Tibial nerve (tissue), 4 donors: ENCODE data around the gene DLX3. TPM values are rescaled to one million over a fixed set of nuclear protein-coding genes. Genes with fewer than 3 reads are reported as not detected.

Experiments
- DNase-seq, 2 donors: peaks; one replicate each; pipeline ENCODE4 v3.0.0-alpha.2; 2019; ENCODE audit warnings: low spot score in 2 of 2
- H3K27ac ChIP-seq, 4 donors: fragments of 200-600 bp; sonication (generic) in 3 of 4; one replicate each; pipeline ENCODE4 v1.5.1; 2017 to 2019; ENCODE audit warnings: mild to moderate bottlenecking in 1 of 4
- H3K27me3 ChIP-seq, 2 donors: fragments of 200-600 bp; sonication (generic) in 1 of 2; one replicate each; pipeline versions ENCODE4 v1.5.1 to v1.6.0; 2017 to 2019
- H3K36me3 ChIP-seq, 3 donors: fragments of 200-600 bp; sonication (generic); one replicate each; pipeline ENCODE4 v1.5.1; 2018 to 2019
- H3K4me1 ChIP-seq, 4 donors: fragments of 200-600 bp; sonication (generic) in 3 of 4; one replicate each; pipeline ENCODE4 v1.5.1; 2017 to 2019
- H3K4me3 ChIP-seq, 4 donors: fragments of 200-600 bp; sonication (generic) in 3 of 4; one replicate each; pipeline ENCODE4 v1.5.1; 2017 to 2019; ENCODE audit warnings: mild to moderate bottlenecking in 1 of 4, moderate library complexity in 1 of 4
- H3K9me3 ChIP-seq, 4 donors: fragments of 200-600 bp; sonication (generic) in 3 of 4; one replicate each; pipeline ENCODE4 v1.5.1; 2017 to 2019
- EP300 ChIP-seq, 2 donors: sonication (generic); formaldehyde crosslinking; IDR thresholded peaks; one replicate each; pipeline ENCODE4 v1.6.1; 2017; ENCODE audit warnings: antibody characterized with exemption in 2 of 2, mild to moderate bottlenecking in 1 of 2
- POLR2A ChIP-seq, 2 donors: fragments of 450-650 bp; IDR thresholded peaks; one replicate each; pipeline ENCODE4 v1.6.1; 2017; ENCODE audit warnings: antibody characterized with exemption in 2 of 2, mild to moderate bottlenecking in 2 of 2, moderate library complexity in 2 of 2
- WGBS, 2 donors: methylation state at CpG; one replicate each; pipeline ENCODE4 v1.1.5; 2018; 5-methylcytosine and 5-hydroxymethylcytosine counted together
- total RNA-seq, 4 donors: library from RNA; depleted of rRNA; stranded (reverse); fragments of >200 nt; gene quantifications; one replicate each; pipeline ENCODE4 v1.1.0, GENCODE V29; 2016
- TF ChIP-seq, protein P1 (sequence below), 5 experiments: fragments of 200-600 bp in 3 of 5; fragments of 450-650 bp in 2 of 5; sonication (generic) in 3 of 5; IDR thresholded peaks; one replicate each; pipeline ENCODE4 v1.5.1; 2016 to 2019; ENCODE audit warnings: antibody characterized with exemption in 5 of 5, mild to moderate bottlenecking in 3 of 5, moderate library complexity in 2 of 5

Gene DLX3
- total RNA-seq, 4 donors from 2014 or later = 0.30 TPM; not detected in 3

DNA sequence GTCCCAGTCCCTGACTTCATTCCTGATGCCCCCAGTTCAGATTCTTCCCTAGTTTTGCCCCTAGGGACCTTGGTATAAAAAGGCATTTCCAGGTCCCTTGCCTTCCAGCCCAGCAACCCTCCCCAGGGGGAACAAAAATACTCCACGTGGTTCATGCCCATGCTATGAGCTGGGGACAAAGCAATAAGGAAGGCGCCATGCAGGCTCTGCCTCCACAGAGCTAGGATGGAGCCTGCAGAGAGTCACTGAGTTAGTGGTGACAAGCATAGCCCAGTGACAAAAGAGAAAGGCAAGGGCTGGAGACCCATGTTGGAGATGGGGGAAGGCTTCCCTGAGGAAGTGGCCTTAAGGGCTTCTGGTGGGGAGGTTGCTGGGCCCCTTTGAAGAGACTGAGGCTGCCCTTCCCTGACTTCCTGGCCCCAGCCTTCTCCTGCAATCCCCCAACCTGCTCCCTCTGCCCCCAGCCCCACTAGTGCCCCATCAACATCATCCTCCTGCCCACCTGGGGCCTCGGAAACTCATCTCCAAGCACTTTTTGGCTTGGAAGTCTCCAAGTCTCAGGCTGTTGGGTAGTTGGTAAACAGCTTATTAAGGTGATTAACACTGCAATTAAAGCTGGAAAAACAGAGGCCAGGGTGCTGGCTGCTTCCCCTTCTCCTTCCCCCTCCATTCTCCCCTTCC lies 9.6 kb downstream of the DLX3 start:
- no peak for DNase-seq
- 59 to 67% methylated on average over 3 of the region's 3 CpGs for WGBS, 2 donors
- no peak overlapping the region for H3K4me3 ChIP-seq
- H3K36me3 ChIP-seq = no peaks in the 10 kb centered on the region
- no peaks in the 10 kb centered on the region for H3K9me3 ChIP-seq
- TF ChIP-seq, protein P1, sequence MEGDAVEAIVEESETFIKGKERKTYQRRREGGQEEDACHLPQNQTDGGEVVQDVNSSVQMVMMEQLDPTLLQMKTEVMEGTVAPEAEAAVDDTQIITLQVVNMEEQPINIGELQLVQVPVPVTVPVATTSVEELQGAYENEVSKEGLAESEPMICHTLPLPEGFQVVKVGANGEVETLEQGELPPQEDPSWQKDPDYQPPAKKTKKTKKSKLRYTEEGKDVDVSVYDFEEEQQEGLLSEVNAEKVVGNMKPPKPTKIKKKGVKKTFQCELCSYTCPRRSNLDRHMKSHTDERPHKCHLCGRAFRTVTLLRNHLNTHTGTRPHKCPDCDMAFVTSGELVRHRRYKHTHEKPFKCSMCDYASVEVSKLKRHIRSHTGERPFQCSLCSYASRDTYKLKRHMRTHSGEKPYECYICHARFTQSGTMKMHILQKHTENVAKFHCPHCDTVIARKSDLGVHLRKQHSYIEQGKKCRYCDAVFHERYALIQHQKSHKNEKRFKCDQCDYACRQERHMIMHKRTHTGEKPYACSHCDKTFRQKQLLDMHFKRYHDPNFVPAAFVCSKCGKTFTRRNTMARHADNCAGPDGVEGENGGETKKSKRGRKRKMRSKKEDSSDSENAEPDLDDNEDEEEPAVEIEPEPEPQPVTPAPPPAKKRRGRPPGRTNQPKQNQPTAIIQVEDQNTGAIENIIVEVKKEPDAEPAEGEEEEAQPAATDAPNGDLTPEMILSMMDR (IDR thresholded peaks at IDR 0.05) = no peak
- no peak for TF ChIP-seq EP300 (IDR thresholded peaks at IDR 0.05)
- TF ChIP-seq POLR2A (IDR thresholded peaks at IDR 0.05) = no peak
- peaks cover 0 to 10% (median 0%) of the 10 kb centered on the region in 4 donors for H3K4me1 ChIP-seq
- H3K27me3 ChIP-seq = peaks cover 0 to 80% of the 10 kb centered on the region in 2 donors
- no peak overlapping the region for H3K27ac ChIP-seq

DNA sequence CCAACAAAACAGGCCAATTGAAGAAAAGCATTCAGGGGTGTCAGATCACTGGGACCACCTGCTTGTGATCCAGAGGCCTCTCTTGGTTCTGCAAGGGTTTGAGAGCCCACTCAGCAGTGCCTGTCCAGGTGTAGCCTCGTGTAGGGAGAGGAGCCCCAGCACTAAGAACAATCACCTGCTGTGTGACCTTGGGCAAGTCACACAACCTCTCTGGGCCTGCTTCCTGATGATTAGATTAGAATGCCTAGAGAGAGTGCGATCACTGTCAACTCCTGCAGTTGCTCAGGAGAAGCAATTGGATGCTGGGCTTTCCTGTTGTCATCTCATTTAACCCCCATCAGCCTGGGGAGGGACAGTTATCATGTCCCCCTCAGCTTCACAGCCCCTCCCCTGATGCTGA lies 10.2 kb downstream of the DLX3 start:
- WGBS, 2 donors = 78 to 90% methylated on average over 1 to 2 of the region's 2 CpGs
- Histone ChIP-seq H3K4me1 (peaks cover 0 to 10% (median 0%) of the 10 kb centered on the region in 4 donors), H3K4me3 (no peak overlapping the region), H3K27me3 (peaks cover 0 to 78% of the 10 kb centered on the region in 2 donors), H3K9me3 (no peaks in the 10 kb centered on the region), H3K36me3 (no peaks in the 10 kb centered on the region), H3K27ac (no peak overlapping the region)
- TF ChIP-seq POLR2A (IDR thresholded peaks at IDR 0.05) = no peak
- DNase-seq = no peak

DNA sequence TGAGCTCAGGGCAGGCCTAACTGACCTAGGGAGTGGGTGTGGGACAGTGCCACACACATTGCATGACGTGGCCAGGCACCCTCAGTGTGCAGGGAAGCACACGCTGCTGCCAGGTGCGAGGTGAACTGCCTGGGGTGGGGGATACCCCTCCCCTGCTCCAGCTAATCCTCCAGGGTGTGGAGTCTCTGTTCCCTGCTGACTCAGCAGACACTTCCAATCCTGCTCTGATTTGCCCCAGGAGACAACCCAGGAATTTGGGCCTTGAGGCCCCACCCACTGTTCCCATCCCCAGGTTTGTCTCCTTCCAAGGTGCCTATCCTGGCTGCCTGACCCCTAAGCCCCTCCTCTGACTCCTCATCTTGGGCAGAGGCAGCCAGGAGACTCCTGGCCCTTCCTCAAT lies 10.7 kb downstream of the DLX3 start:
- DNase-seq = no peak
- no peak overlapping the region for H3K4me3 ChIP-seq
- no peaks in the 10 kb centered on the region for H3K9me3 ChIP-seq
- no peak overlapping the region for H3K27ac ChIP-seq
- TF ChIP-seq POLR2A (IDR thresholded peaks at IDR 0.05) = no peak
- TF ChIP-seq, protein P1 (IDR thresholded peaks at IDR 0.05) = no peak
- WGBS, 2 donors = 58 to 68% methylated on average over 2 to 3 of the region's 3 CpGs
- peaks cover 0 to 10% (median 0%) of the 10 kb centered on the region in 4 donors for H3K4me1 ChIP-seq
- H3K36me3 ChIP-seq = no peaks in the 10 kb centered on the region
- H3K27me3 ChIP-seq = peaks cover 0 to 76% of the 10 kb centered on the region in 2 donors

DNA sequence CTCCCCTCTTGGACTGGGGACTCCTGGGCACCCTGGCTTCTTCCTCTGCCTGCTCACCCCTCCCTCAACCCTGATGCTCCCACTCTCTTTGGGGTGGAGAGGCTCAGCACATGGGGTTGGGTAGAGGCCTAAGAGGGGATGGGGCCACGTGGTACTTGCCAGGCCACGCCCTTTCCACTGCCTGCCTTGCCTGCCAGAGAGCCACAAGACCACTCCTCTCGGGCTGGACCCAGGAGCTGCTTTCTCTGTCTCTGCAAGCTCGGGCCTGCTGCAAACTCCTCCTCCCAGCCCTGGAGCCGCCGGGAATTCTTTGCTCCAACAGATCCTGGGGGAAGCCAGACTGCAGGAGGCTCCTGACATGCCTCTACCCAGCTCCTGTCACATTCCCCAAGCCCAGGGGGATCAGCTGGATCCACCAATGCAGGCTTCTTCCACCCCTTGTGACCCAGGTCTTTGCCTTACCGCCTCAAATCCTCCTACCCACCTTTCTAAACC lies 14.3 kb downstream of the DLX3 start:
- 37 to 38% methylated on average over 7 of the region's 7 CpGs for WGBS, 2 donors
- Histone ChIP-seq H3K27ac (no peak overlapping the region), H3K4me1 (no peaks in the 10 kb centered on the region), H3K36me3 (no peaks in the 10 kb centered on the region), H3K9me3 (no peaks in the 10 kb centered on the region), H3K4me3 (no peak overlapping the region), H3K27me3 (peaks cover 0 to 76% of the 10 kb centered on the region in 2 donors)
- no peak for TF ChIP-seq POLR2A (IDR thresholded peaks at IDR 0.05)
- TF ChIP-seq, protein P1 (IDR thresholded peaks at IDR 0.05) = no peak
- TF ChIP-seq EP300 (IDR thresholded peaks at IDR 0.05) = no peak
- DNase-seq = no peak

DNA sequence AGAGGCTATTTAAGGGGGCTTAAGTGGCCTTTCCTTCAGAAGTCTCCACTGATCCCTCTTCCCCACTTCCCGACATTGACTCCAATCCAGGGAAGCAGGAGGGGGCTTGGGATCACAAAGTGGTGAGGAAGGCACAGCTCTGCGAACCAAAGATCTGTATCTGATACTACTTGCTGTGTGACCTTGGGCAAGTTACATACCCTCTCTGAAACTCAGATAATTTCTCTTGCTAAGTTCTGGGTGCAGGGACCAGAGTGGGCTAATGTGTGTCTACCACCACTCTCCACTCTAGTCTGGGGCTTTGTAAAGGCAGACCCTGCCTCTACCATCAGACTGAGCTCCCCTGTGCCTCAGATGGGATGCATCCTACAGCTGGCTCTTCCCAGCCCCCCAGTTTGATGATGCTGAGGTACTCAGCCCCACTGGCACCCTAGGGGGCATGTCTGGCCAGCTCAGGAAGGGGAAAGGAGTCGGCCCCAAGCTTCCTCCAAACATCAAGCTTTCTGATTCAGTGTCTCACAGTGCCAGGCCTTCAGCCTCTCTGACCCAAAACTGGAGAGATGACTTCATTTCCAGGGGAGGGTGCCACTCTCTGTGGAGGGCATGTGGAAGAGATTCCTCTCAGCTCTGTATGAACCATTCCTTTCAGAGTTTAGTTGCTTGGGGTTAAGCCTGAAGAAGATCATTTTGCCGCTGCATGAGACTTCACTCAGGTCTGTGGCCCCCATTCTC lies 15.1 kb downstream of the DLX3 start:
- WGBS, 2 donors = 80 to 84% methylated on average over 4 of the region's 4 CpGs
- DNase-seq = no peak
- no peaks in the 10 kb centered on the region for H3K4me1 ChIP-seq
- no peak overlapping the region for H3K4me3 ChIP-seq
- H3K27me3 ChIP-seq = peaks cover 0 to 78% of the 10 kb centered on the region in 2 donors
- no peaks in the 10 kb centered on the region for H3K9me3 ChIP-seq
- H3K27ac ChIP-seq = no peak overlapping the region
- no peak for TF ChIP-seq POLR2A (IDR thresholded peaks at IDR 0.05)
- TF ChIP-seq EP300 (IDR thresholded peaks at IDR 0.05) = no peak
- TF ChIP-seq, protein P1 (IDR thresholded peaks at IDR 0.05) = no peak
- H3K36me3 ChIP-seq = no peaks in the 10 kb centered on the region
